ENCODE results near the gene SPTSSB. TPM values are rescaled to one million over a fixed set of nuclear protein-coding genes. Genes with fewer than 3 reads are reported as not detected.

SPTSSB gene
- total and polyA plus RNA-seq, 9 of the 15 experiments (the other 6 are each of a cell fraction or from before 2014, with no cell fraction given) = 0.07 TPM; not detected in 8

GRCh38 chr3:161355508-161355907 is 15.8 kb downstream of the SPTSSB start:
- H3K9me1 ChIP-seq (ENCODE audit: control insufficient read depth, insufficient read depth, low read length) = no peaks in the 10 kb centered on the region
- DNase-seq (ENCODE audit: extremely low read depth in 1 of 4, low spot score in 3 of 4) = no peak
- no peak overlapping the region for H3K4me3 ChIP-seq
- ChIA-PET POLR2A (no interaction called here), CTCF (ENCODE audit: low intra/inter-chr PET ratio) (no interaction called here)
- intact Hi-C loops (cut with micrococcal nuclease) (no loop called here), in situ Hi-C loops (cut with MboI) (no loop called here)
- no peak for ATAC-seq
- H3K27ac ChIP-seq (ENCODE audit: extremely low read depth, low read depth, low read length) = no peak overlapping the region
- H3K9ac ChIP-seq (ENCODE audit: insufficient read depth in 1 of 2, low read depth in 2 of 2, low read length in 2 of 2) = no peak overlapping the region
- no peak overlapping the region for H3K4me2 ChIP-seq (ENCODE audit: insufficient read depth, low read length)
- no peaks in the 10 kb centered on the region for H3K36me3 ChIP-seq (ENCODE audit: control insufficient read depth, insufficient read depth, low read length)
- no peaks in the 10 kb centered on the region for H4K20me1 ChIP-seq (replicated peaks; ENCODE audit: control insufficient read depth, insufficient read depth, low read length)
- FAIRE-seq = no peak
- H3K27me3 ChIP-seq (ENCODE audit: control insufficient read depth in 2 of 2, insufficient read depth in 2 of 2, low read length in 2 of 2) = no peaks in the 10 kb centered on the region
- no peaks in the 10 kb centered on the region for H3K9me3 ChIP-seq (replicated peaks; ENCODE audit: control insufficient read depth, insufficient read depth, low read depth, low read length)
- WGBS (ENCODE audit: insufficient coverage, low coverage, missing lambda C conversion rate) = 0% methylated on average over 1 of the region's 1 CpG
- TF ChIP-seq ZNF354B (CRISPR knock-in tag; IDR thresholded peaks at IDR 0.05) (no peak), THRB (CRISPR knock-in tag; conservative IDR thresholded peaks at IDR 0.05) (no peak), ZNF133 (CRISPR knock-in tag; IDR thresholded peaks at IDR 0.05) (no peak), ZNF146 (CRISPR knock-in tag; IDR thresholded peaks at IDR 0.05; ENCODE audit: unreplicated experiment) (no peak)
- TF ChIP-seq, protein P1, sequence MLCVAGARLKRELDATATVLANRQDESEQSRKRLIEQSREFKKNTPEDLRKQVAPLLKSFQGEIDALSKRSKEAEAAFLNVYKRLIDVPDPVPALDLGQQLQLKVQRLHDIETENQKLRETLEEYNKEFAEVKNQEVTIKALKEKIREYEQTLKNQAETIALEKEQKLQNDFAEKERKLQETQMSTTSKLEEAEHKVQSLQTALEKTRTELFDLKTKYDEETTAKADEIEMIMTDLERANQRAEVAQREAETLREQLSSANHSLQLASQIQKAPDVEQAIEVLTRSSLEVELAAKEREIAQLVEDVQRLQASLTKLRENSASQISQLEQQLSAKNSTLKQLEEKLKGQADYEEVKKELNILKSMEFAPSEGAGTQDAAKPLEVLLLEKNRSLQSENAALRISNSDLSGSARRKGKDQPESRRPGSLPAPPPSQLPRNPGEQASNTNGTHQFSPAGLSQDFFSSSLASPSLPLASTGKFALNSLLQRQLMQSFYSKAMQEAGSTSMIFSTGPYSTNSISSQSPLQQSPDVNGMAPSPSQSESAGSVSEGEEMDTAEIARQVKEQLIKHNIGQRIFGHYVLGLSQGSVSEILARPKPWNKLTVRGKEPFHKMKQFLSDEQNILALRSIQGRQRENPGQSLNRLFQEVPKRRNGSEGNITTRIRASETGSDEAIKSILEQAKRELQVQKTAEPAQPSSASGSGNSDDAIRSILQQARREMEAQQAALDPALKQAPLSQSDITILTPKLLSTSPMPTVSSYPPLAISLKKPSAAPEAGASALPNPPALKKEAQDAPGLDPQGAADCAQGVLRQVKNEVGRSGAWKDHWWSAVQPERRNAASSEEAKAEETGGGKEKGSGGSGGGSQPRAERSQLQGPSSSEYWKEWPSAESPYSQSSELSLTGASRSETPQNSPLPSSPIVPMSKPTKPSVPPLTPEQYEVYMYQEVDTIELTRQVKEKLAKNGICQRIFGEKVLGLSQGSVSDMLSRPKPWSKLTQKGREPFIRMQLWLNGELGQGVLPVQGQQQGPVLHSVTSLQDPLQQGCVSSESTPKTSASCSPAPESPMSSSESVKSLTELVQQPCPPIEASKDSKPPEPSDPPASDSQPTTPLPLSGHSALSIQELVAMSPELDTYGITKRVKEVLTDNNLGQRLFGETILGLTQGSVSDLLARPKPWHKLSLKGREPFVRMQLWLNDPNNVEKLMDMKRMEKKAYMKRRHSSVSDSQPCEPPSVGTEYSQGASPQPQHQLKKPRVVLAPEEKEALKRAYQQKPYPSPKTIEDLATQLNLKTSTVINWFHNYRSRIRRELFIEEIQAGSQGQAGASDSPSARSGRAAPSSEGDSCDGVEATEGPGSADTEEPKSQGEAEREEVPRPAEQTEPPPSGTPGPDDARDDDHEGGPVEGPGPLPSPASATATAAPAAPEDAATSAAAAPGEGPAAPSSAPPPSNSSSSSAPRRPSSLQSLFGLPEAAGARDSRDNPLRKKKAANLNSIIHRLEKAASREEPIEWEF (CRISPR knock-in tag; IDR thresholded peaks at IDR 0.05) = no peak
- H3K79me2 ChIP-seq (ENCODE audit: control insufficient read depth, insufficient read depth, low read length) = no peaks in the 10 kb centered on the region
- no peak overlapping the region for H2AFZ ChIP-seq (ENCODE audit: low read depth, low read length)
- no TSS peak for BruUV-seq (replicated peaks)
- no peaks in the 10 kb centered on the region for H3K4me1 ChIP-seq (replicated peaks in 1 of 2; ENCODE audit: control insufficient read depth in 2 of 2, insufficient read depth in 2 of 2, low read length in 2 of 2)
